Germinal center (tissue), 1 donor: ENCODE measurements around the gene TTYH1.

Source experiments
- DNase-seq: peaks from one replicate; pipeline ENCODE4 v3.0.0; 2012; ENCODE audit warnings: mixed read lengths, low spot score

The TTYH1 gene

DNA sequence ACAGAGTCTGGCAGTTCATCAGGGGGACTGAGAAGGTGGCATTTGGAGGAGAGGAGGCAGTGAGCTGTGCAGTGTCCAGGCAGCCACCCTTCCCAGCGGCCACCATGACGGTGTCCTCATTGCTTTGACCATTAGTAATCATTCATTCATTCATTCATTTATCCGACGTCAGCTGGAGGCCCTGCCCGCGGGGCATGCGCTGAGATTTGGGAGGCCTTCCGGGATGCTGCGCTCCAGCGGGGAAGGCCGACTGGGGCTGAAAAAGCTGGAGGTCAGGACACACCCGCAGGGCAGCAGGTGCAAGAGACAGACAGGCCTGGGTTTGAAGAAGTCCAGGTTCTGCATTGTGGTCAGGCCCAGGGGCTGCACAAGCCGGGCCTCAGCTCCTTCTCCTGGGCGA lies 8.9 kb downstream of the TTYH1 start:
- no peak for DNase-seq

DNA sequence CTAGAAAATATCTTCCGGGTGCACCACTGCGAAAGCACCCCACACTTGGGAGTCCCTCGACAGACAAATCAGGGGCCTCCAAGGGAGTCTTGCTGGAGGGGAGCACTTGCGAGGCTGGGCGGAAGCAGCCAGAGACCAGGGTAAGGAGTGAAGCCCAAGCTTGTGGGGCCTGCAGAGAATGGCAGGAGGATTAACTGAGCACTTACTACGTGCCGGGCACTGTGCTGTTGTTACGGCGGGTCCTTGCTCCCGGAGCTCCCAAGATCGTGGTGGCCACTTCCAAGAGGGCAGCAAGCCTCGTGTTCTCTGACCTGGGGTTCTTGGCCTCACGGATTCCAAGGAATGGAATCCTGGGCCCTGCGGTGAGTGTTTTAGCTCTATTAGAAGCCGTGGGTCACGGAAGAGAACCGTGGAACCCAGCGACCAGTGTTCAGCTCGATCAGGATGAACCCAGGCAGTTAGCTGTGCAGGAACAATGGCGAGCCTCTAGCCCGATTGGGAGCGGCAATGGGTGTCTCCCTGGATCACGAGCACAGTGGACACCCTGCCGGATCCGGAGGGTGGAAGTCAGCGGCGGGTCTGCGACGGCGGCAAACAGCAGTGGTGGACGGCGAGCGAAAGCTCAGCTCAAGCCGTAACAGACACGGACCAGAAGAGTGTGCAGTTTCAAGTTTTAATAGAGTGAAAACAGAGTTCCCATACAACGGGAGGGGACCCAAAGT lies 9.6 kb downstream of the TTYH1 start:
- DNase-seq = no peak

- no peak for DNase-seq
Observed at GRCh38 chr19:54425382-54425723, 10.1 kb downstream of the TTYH1 start.

GRCh38 chr19:54426291-54426931 lies 11.1 kb downstream of the TTYH1 start:
- DNase-seq = no peak

DNA sequence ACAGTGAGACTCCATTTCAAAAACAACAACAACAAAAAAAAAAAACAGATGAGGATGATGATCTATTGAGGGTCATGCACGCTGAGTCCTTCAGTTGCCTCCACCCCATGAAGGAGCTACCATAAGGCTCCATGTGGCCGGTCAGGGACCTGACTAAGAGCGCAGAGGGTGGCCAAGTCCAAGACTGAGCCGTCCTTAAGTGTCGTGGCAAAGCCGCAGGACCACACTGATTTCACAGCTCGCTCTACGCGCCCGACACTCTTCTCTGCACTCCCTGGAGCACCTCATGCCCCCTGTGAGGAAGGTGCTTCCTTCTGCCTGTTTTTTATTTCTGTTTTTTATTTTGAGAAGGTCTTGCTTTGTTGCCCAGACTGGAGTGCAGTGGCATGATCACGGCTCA lies 12.3 kb downstream of the TTYH1 start:
- DNase-seq = no peak

- no peak for DNase-seq
Observed at GRCh38 chr19:54428323-54429175, 13.3 kb downstream of the TTYH1 start.

GRCh38 chr19:54429176-54429495 lies 13.9 kb downstream of the TTYH1 start:
- no peak for DNase-seq

- no peak for DNase-seq
Observed at GRCh38 chr19:54429545-54430227, 14.4 kb downstream of the TTYH1 start.

DNA sequence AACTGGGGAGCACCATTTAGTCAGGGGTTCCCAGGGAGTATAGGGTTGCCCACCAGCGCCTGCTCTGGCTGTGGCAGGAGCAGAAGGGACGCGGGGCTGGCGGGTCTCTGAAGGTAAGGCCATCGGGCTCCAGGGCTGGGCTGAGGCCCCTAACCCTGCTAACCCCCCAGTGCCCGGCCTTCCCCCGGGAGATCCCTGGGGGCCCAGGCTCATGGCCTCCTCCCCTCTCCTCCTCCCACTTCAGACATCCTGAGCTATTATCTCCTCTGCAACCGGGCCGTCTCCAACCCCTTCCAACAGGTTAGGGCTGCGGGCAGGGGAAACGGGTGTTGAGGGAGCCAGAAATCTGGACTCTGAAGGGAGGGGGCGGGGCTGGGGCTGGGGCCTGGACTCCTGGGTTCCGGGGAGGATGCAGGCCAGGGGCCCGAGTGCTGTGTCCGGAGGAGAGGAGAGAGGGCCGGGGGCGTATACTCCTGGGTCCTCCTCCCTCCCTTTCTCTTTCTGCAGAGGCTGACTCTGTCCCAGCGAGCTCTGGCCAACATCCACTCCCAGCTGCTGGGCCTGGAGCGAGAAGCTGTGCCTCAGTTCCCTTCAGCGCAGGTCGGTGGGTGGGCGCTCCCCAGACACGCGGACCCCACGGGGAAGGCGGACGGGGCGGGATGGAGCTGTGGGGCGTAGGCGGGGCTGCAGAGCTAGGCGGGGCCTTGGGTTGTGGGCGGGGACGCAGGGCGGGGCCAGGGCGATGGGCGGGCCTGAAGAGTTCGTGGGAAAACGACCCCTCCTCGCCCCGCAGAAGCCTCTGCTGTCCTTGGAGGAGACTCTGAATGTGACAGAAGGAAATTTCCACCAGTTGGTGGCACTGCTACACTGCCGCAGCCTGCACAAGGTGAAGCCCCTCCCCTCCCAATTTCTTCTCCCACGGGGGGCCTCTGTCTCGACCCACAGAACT lies 15.3 kb downstream of the TTYH1 start:
- DNase-seq = peak; percentile 67

DNA sequence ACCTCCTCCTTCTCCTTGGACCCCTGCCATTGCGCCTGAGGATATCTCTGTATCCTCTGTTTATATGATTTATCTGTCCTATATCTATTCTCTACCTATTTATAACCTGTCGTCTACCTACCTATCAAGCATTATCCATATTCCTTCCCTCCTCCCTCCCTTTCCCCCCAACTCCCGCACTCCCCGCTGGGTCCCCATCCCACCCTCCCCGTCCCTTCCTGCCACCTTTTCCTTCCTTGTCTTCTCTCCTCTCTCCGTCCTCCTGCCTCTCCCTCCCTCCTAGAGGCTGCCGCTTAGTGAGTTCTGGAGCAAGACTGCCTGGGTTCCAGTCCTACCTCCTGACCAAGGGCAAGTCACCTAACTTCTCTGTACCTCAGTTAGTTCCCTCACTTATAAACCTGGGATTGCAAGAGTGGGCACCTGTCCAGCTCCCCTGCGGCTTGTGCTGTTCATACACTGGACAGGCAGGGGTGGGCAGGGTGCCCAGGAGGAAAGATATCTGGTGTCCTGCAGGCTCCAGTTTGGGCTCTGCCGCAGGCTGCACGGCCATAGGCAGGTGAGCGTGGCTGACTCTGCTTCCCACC lies 16.1 kb downstream of the TTYH1 start:
- DNase-seq = no peak

- DNase-seq = no peak
Observed at GRCh38 chr19:54432144-54432738, 17.0 kb downstream of the TTYH1 start.

DNA sequence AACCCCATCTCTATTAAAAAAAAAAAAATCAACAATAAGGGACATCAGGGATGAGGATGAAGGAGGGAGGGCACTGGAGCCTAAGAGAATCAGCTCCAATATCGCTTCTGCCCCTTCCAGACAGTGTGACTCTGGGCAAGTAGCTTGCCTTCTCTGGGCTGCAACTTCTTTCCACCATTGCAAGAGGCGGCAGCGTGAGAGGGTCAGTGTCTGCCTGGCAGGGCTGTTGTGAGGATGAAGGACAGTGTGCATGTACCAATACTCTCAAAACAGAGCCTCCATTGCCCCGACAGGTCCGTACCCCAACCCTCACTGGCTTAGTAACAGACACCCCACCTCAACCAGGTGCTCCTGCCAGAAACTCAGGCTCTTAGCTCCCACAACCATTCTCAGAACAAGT lies 18.4 kb downstream of the TTYH1 start:
- no peak for DNase-seq

DNA sequence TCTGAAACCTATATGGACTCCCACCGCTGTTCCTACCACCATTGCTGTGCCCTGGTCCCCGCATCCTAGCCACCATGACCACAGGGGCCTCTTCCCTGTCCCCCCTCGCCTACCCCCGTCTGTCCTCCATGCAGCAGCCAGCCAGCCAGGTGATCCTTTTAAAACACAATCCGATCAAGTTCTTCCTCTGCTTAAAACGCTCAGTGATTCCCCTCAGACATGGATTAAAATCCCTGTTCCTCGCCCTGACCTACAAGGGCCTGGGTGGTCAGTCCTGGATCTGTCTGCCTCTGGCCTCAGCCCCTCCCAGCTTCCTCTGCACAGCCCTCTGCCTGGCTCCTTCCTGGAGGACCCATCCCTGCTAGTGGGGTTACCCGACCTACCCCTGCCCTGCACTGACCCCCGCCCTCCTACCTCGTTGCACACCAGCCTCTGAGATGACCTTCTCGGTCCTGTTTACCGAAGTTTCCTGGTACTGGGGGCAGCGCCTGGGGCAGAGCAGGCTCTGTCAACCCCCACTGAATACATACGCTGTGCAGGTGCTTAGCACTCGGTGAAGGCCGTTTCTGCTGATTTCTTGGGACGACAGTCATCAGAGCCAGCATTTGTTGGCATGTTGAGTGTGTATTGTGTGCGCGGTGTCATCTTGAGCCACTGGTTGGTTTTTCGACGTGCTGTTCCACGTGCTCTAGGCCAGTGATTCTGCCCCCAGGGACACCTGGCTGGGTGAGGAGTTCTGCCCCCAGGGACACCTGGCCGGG lies 19.0 kb downstream of the TTYH1 start:
- DNase-seq = no peak

DNA sequence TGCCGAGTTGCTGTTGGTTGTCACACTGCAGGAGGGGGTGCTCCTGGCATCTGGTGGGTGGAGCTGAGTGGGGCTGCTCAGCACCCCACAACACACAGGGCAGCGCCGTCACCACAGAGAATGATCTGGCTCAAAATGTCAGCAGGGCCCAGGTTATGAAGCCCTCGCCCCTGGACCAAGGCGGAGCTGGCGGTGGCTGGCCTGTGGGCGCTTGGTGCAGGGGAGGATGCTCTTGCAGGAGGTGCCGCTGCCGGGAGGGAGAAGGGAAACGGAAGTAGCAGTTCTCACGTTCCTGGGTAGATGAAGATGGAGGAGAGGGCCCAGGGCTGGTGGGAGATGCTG lies 19.6 kb downstream of the TTYH1 start:
- DNase-seq = no peak

DNA sequence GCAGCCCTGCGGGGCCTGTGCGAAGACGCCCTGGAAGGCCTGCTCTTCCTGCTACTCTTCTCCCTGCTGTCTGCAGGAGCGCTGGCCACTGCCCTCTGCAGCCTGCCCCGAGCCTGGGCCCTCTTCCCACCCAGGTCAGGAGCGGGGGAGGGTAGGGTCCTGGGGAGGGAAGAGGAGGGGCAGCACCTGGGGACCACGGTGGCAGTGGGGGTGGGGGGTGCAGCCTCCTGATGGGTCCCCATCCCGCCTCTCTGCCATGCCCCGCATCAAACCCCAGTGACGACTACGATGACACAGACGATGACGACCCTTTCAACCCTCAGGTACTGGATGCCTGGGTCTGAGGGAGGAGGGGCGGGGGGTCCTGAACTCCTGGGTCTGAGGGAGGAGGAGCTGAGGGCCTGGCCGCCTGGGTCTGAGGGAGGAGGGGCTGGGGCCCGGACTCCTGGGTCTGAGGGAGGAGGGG lies 20.3 kb downstream of the TTYH1 start:
- DNase-seq = no peak

DNA sequence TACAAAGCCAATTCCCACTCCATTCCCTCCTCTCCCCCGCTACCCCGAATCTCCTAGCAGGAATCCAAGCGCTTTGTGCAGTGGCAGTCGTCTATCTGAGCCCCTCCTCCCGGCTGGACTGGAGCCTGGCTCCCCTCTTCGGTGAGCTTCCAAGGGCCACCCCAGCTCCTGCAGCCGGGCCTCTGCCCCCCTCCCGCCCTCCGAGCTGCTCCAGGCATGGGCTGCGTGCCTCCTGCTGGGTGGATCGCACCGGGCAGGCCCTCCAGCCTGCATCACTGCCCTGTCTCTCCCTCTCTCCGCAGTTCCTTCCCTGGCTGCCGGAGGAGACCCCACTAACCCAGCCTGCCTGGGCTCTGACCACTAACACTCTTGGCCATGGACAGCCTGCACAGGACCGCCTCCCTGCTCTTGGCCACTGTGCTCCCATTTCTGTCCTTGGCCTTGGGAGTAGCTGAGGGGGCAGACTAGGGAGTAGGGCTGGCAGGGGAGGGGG lies 20.8 kb downstream of the TTYH1 start:
- DNase-seq = no peak

GRCh38 chr19:54436628-54437252 lies 21.5 kb downstream of the TTYH1 start:
- no peak for DNase-seq

DNA sequence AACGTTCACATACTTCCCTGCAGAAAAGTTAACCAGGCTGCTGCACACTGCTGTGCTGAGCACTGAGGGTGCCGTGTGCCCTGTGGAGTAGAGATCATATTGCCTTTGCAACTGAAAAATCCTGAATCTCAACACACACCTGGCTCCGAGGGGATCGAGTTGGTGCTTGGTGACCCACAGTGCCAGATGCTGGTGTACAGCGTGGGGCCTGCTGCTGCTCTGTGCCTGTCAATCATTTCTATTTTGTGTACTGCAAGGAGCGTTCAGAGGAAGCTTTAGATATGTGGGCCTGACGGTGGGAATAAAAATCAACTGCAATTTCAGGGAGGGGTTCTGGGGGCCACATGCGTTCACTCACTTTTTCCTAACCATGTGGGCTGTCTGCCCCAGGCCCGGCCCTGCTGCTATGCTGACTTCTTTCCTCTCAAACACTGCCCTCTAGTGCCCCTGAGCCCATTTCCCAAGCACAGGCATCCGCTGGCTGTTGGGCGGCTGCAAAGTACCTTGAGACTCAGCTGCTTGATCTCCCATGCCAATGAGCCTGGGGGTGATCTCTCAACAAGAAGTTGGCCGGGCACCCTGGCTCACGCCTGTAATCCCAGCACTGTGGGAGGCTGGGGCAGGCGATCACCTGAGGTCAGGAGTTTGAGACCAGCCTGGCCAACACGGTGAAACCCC lies 24.0 kb downstream of the TTYH1 start:
- no peak for DNase-seq

GRCh38 chr19:54440641-54441040 lies 25.4 kb downstream of the TTYH1 start:
- no peak for DNase-seq
